Measurements from ENCODE around the gene C10orf62. TPM values are rescaled to one million over a fixed set of nuclear protein-coding genes. Genes with fewer than 3 reads are reported as not detected.
A peak's percentile ranks its signal among the peaks of the same experiment; 100 is the strongest.

The C10orf62 gene
- total and polyA plus RNA-seq, 9 of the 15 experiments (the other 6 are each of a cell fraction or from before 2014, with no cell fraction given): not detected

- no peaks in the 10 kb centered on the region for H4K20me1 ChIP-seq (replicated peaks; ENCODE audit: control insufficient read depth, insufficient read depth, low read length)
- no TSS peak for BruUV-seq (replicated peaks)
- TF ChIP-seq SP1 (CRISPR knock-in tag; IDR thresholded peaks at IDR 0.05) (no peak), ZNF124 (CRISPR knock-in tag; IDR thresholded peaks at IDR 0.05) (no peak), NR2F6 (CRISPR knock-in tag; IDR thresholded peaks at IDR 0.05) (no peak), ZNF316 (IDR thresholded peaks at IDR 0.05) (no peak), ZC3H11A (IDR thresholded peaks at IDR 0.05; ENCODE audit: low read depth, low read length) (no peak), PTBP1 (IDR thresholded peaks at IDR 0.05; ENCODE audit: low read depth, low read length) (no peak), PATZ1 (CRISPR knock-in tag; IDR thresholded peaks at IDR 0.05; ENCODE audit: borderline replicate concordance) (no peak), ZFP36 (IDR thresholded peaks at IDR 0.05; ENCODE audit: low read depth, low read length, partially characterized antibody) (no peak), SRSF1 (IDR thresholded peaks at IDR 0.05; ENCODE audit: low read depth, low read length) (no peak), RCOR1 (IDR thresholded peaks at IDR 0.05; ENCODE audit: borderline replicate concordance in 1 of 2, low read depth in 2 of 2, low read length in 2 of 2) (peak in 1 of 2 experiments; percentile 13; a peak in 1 of 4 replicates), ATF3 (IDR thresholded peaks at IDR 0.05) (no peak), ATF3 (CRISPR knock-in tag; conservative IDR thresholded peaks at IDR 0.05) (no peak), SMC3 (conservative IDR thresholded peaks at IDR 0.05; ENCODE audit: insufficient read depth, low read depth, low read length) (peak; percentile 86), MCM3 (IDR thresholded peaks at IDR 0.05) (no peak), CTCFL (IDR thresholded peaks at IDR 0.05; ENCODE audit: borderline replicate concordance, insufficient read depth, low read depth, low read length, poor library complexity, severe bottlenecking) (no peak), ZNF41 (CRISPR knock-in tag; conservative IDR thresholded peaks at IDR 0.05) (no peak), CHCHD3 (CRISPR knock-in tag; IDR thresholded peaks at IDR 0.05) (no peak), MYNN (IDR thresholded peaks at IDR 0.05) (no peak), MYNN (CRISPR knock-in tag; IDR thresholded peaks at IDR 0.05) (no peak)
Measured at GRCh38 chr10:97572214-97572989, 17.1 kb upstream of the C10orf62 start, which contains the start of gene ANKRD2. Gene ANKRD2, plus strand, starts transcription at chr10:97572779. Its CDS starts 10 bp downstream, at chr10:97572789.

More at GRCh38 chr10:97572214-97572989, 17.1 kb upstream of the C10orf62 start, which contains the start of gene ANKRD2:
- intact Hi-C loops (cut with micrococcal nuclease): loop anchor here (1.0 to 10.0 kb wide), 3 partner anchors 40 to 160 kb away; partner anchors contain the start of gene AVPI1
- Histone ChIP-seq H2AFZ (ENCODE audit: low read depth, low read length) (peak within 1 kb of the TSS; percentile 72), H3K9me1 (ENCODE audit: control insufficient read depth, insufficient read depth, low read length) (no peaks in the 10 kb centered on the region), H3K79me2 (ENCODE audit: control insufficient read depth, insufficient read depth, low read length) (no peaks in the 10 kb centered on the region), H3K36me3 (ENCODE audit: control insufficient read depth, insufficient read depth, low read length) (no peaks in the 10 kb centered on the region), H3K27me3 (ENCODE audit: control insufficient read depth in 2 of 2, insufficient read depth in 2 of 2, low read length in 2 of 2) (no peaks in the 10 kb centered on the region), H3K9me3 (replicated peaks; ENCODE audit: control insufficient read depth, insufficient read depth, low read depth, low read length) (no peaks in the 10 kb centered on the region), H3K27ac (ENCODE audit: extremely low read depth, low read depth, low read length) (no peak within 1 kb of the TSS), H3K4me3 (no peak within 1 kb of the TSS), H3K4me2 (ENCODE audit: insufficient read depth, low read length) (no peak within 1 kb of the TSS), H3K9ac (ENCODE audit: insufficient read depth in 1 of 2, low read depth in 2 of 2, low read length in 2 of 2) (peak within 1 kb of the TSS in 1 of 2 experiments; percentile 4; a peak in 1 of 4 replicates), H3K4me1 (replicated peaks in 1 of 2; ENCODE audit: control insufficient read depth in 2 of 2, insufficient read depth in 2 of 2, low read length in 2 of 2) (peaks cover 2 to 13% of the 10 kb centered on the region in 2 experiments; a peak in 4 of 5 replicates)
- CTCF ChIA-PET (ENCODE audit: low intra/inter-chr PET ratio): interaction anchor here (1.6 to 3.4 kb wide), 2 partner anchors 40 to 159 kb away, joined by 8 to 23 read pairs; no protein-coding TSS in a partner anchor
- POLR2A ChIA-PET: interaction anchor here (0.6 to 1.3 kb wide), 4 partner anchors 9 to 40 kb away, joined by 3 to 5 read pairs (median 4); no protein-coding TSS in a partner anchor
- DNase-seq (ENCODE audit: extremely low read depth in 1 of 4, low spot score in 3 of 4) (peak; percentile 63 to 79 (median 70)), FAIRE-seq (peak; percentile 90), ATAC-seq (peak; percentile 97)
- in situ Hi-C loops (cut with MboI): no loop called here
- 37% methylated on average over 9 of the region's 16 CpGs for WGBS (ENCODE audit: insufficient coverage, low coverage, missing lambda C conversion rate)

Measured in K562 (cell line).